BLaER1 (cell line): Measurements from ENCODE around the gene ZNF625.
"Not testable (repeated sequence)": the region's sequence is repeated elsewhere in the genome, so short reads cannot be mapped to it uniquely, and the experiment has no call there.

Experiments
- H3K27ac ChIP-seq: shearing (Covaris generic); formaldehyde crosslinking; 2 replicates; pipeline ENCODE4 v1.8.1; 2022
- H3K27me3 ChIP-seq: shearing (Covaris generic); formaldehyde crosslinking; 2 replicates; pipeline ENCODE4 v1.8.1; 2022
- H3K36me3 ChIP-seq: shearing (Covaris generic); formaldehyde crosslinking; 2 replicates; pipeline ENCODE4 v1.8.1; 2022
- H3K4me1 ChIP-seq: shearing (Covaris generic); formaldehyde crosslinking; 2 replicates; pipeline ENCODE4 v1.8.1; 2022
- H3K4me2 ChIP-seq: shearing (Covaris generic); formaldehyde crosslinking; 2 replicates; pipeline ENCODE4 v1.8.1; 2022
- H3K4me3 ChIP-seq: shearing (Covaris generic); formaldehyde crosslinking; 2 replicates; pipeline ENCODE4 v1.8.1; 2022
- H3K9ac ChIP-seq: shearing (Covaris generic); formaldehyde crosslinking; 2 replicates; pipeline ENCODE4 v1.8.1; 2022
- H3K9me3 ChIP-seq: shearing (Covaris generic); formaldehyde crosslinking; 2 replicates; pipeline ENCODE4 v1.8.1; 2022
- H4K20me1 ChIP-seq: shearing (Covaris generic); formaldehyde crosslinking; 2 replicates; pipeline ENCODE4 v1.8.1; 2022
- Cebpa-rat ChIP-seq: shearing (Covaris generic); IDR thresholded peaks from 2 replicates; pipeline ENCODE4 v1.8.1; 2022

The ZNF625 gene

GRCh38 chr19:12111176-12111575, 45.4 kb downstream of the ZNF625 start:
- peaks cover 99% of the 10 kb centered on the region for H3K9me3 ChIP-seq

GRCh38 chr19:12103909-12104308, 52.6 kb downstream of the ZNF625 start:
- Histone ChIP-seq H3K36me3 (peaks cover 68% of the 10 kb centered on the region), H3K9me3 (peaks cover 29% of the 10 kb centered on the region)
- not testable (repeated sequence) for H3K4me3 ChIP-seq, H4K20me1 ChIP-seq, H3K27ac ChIP-seq, H3K4me2 ChIP-seq, H3K4me1 ChIP-seq, H3K27me3 ChIP-seq, H3K9ac ChIP-seq

More at GRCh38 chr19:12111176-12111575, 45.4 kb downstream of the ZNF625 start:
- no peak for TF ChIP-seq Cebpa-rat
- Histone ChIP-seq H3K4me3 (no peak overlapping the region), H4K20me1 (no peaks in the 10 kb centered on the region), H3K4me1 (no peaks in the 10 kb centered on the region), H3K36me3 (peaks cover 99% of the 10 kb centered on the region), H3K9ac (no peak overlapping the region), H3K4me2 (no peak overlapping the region), H3K27ac (no peak overlapping the region), H3K27me3 (no peaks in the 10 kb centered on the region)

GRCh38 chr19:12098040-12098439, 58.5 kb downstream of the ZNF625 start:
- Histone ChIP-seq H3K9ac (no peak overlapping the region), H3K36me3 (peaks cover 78% of the 10 kb centered on the region), H4K20me1 (no peaks in the 10 kb centered on the region), H3K27ac (no peak overlapping the region), H3K27me3 (no peaks in the 10 kb centered on the region), H3K4me1 (peaks cover 11% of the 10 kb centered on the region), H3K4me2 (no peak overlapping the region), H3K9me3 (no peaks in the 10 kb centered on the region; the same call in 1 of the 2 replicates), H3K4me3 (no peak overlapping the region)
- no peak for TF ChIP-seq Cebpa-rat

GRCh38 chr19:12095111-12095790, 61.3 kb downstream of the ZNF625 start:
- no peaks in the 10 kb centered on the region; the same call in 1 of the 2 replicates for H3K9me3 ChIP-seq

More at GRCh38 chr19:12095111-12095790, 61.3 kb downstream of the ZNF625 start:
- Histone ChIP-seq H3K36me3 (peaks cover 63% of the 10 kb centered on the region), H3K4me3 (no peak overlapping the region), H3K9ac (no peak overlapping the region), H3K4me2 (no peak overlapping the region), H3K27ac (no peak overlapping the region), H3K4me1 (peaks cover 26% of the 10 kb centered on the region), H4K20me1 (no peaks in the 10 kb centered on the region), H3K27me3 (no peaks in the 10 kb centered on the region)
- no peak for TF ChIP-seq Cebpa-rat
